GM21447 (cell line): ENCODE data around the gene NEFH.
"Not testable (repeated sequence)": the region's sequence is repeated elsewhere in the genome, so short reads cannot be mapped to it uniquely, and the experiment has no call there.

Experiments used
- ATAC-seq: cut with Tn5 transposase; IDR thresholded peaks from one replicate; pipeline ENCODE4 v1.9.1; 2021; ENCODE audit not compliant: unreplicated experiment

Gene NEFH

GRCh38 chr22:29463629-29464028, 16.4 kb upstream of the NEFH start:
- ATAC-seq = no peak

GRCh38 chr22:29464581-29464980, 15.4 kb upstream of the NEFH start:
- ATAC-seq = no peak

DNA sequence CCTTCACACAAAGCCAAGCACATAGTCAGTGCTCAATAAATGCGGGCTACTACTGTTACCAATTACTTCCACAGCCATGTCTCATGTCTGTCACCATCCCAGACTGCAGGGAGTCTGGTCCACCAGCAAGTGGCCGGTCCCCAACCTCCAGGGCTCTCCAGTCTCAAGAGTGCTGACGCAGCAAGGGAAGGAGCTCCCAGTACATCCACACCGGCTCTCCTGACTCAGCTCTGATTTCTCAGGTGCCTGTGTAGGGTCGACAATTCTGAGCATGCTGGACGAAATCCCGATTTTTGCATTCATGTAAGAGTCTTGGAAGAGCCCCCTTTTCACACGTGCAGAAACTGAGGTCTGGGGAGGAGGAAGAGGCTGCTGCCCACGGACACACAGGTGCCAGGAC, 10.3 kb upstream of the NEFH start:
- no peak for ATAC-seq

GRCh38 chr22:29470159-29470855, 9.7 kb upstream of the NEFH start:
- ATAC-seq = no peak

- ATAC-seq = no peak
Observed at GRCh38 chr22:29473001-29473400, 7.0 kb upstream of the NEFH start.

DNA sequence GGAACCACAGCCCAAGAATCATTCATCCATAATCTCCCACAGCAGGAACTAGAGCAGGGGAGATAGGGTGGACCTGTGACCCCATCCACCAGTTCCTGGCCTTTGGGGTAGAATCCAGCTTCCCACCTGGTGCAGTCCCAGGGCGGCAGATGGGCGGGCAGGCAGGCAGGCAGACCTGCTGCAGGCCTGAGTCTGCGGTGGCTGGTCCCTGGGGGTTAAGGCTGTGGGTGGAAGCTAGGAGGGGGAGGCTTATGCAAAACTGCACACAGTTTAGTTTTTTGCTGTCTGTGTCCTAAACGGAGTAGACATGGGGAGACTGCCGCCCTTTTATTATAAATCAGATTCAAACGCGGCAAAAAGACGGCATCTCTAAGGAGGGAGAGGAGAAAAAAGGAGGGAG, 4.5 kb upstream of the NEFH start:
- ATAC-seq = no peak

DNA sequence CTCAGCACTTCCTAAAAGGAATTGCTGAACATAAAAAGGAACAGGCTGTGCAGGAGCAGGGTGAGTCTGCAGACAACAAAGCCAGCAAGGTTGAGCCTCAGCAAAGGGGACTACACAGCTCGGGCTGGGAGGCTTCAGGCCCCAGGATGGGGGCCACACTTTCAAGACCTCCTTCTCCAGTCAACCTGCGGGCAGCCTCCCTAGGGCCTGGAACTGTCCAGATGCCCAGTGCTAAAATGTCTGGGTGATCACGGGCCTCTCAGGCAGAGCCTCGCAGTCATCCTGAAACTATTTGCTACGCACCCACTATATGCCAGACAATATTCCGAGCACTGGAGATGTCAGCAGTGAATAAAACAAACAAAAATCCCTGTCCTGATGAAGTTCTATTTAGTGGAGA, 3.9 kb upstream of the NEFH start:
- no peak for ATAC-seq

- no peak for ATAC-seq
Observed at GRCh38 chr22:29477723-29478318, 2.2 kb upstream of the NEFH start.

- no peak for ATAC-seq
Observed at GRCh38 chr22:29478326-29479276, 1.4 kb upstream of the NEFH start.

- no peak for ATAC-seq
Observed at GRCh38 chr22:29480262-29480511, 169 bp downstream of the NEFH start.

DNA sequence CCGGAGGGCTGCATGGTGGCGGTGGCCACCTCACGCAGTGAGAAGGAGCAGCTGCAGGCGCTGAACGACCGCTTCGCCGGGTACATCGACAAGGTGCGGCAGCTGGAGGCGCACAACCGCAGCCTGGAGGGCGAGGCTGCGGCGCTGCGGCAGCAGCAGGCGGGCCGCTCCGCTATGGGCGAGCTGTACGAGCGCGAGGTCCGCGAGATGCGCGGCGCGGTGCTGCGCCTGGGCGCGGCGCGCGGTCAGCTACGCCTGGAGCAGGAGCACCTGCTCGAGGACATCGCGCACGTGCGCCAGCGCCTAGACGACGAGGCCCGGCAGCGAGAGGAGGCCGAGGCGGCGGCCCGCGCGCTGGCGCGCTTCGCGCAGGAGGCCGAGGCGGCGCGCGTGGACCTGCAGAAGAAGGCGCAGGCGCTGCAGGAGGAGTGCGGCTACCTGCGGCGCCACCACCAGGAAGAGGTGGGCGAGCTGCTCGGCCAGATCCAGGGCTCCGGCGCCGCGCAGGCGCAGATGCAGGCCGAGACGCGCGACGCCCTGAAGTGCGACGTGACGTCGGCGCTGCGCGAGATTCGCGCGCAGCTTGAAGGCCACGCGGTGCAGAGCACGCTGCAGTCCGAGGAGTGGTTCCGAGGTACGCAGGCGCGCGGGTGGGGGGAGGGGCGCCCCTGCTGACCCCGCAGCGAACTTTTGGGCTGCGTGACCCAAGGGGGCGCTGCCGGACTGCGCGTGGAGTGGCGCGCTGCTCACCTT, 670 bp downstream of the NEFH start:
- ATAC-seq = no peak

DNA sequence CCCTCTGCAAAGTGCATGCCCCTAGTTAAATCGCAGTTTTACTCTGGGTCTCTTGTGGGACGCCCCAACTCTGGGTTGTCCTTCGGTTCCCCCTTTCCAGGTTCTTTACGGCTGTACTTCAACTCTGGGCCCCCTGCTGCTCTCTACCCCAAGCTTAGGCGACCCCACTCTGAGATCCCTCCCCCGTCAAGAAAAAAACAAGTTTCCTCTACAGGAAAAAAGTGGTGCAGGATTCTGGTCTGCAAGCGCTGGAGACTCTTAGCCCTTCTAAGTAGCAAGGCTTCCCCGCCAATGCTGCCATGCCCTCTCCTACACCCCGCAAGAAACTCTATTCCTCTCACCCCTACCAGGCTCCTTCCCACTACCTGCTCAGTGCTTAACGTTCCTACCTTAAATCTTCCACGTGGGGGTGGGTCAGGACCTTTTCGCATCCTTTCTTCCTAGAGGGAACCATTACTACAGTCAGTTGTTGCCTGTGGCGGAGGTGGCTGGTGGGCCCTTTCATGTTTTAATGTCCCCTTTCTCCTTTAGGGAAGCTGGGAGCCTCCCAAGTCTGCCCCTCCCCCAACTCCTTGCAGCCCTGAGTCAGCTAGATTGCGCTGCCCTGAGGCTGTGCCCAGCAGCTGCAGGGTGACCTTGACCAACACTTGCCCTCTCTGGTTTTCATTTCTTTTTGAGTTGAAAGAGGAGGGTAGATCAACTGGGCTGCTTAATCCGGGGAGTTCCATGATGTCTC, 1.4 kb downstream of the NEFH start:
- ATAC-seq = no peak

GRCh38 chr22:29482253-29482652, 2.2 kb downstream of the NEFH start:
- ATAC-seq = no peak

- ATAC-seq = no peak
Observed at GRCh38 chr22:29482726-29483125, 2.7 kb downstream of the NEFH start.

GRCh38 chr22:29483254-29483653, 3.2 kb downstream of the NEFH start:
- ATAC-seq = no peak

GRCh38 chr22:29484642-29485041, 4.6 kb downstream of the NEFH start:
- no peak for ATAC-seq

- ATAC-seq = no peak
Observed at GRCh38 chr22:29485448-29485847, 5.4 kb downstream of the NEFH start.

DNA sequence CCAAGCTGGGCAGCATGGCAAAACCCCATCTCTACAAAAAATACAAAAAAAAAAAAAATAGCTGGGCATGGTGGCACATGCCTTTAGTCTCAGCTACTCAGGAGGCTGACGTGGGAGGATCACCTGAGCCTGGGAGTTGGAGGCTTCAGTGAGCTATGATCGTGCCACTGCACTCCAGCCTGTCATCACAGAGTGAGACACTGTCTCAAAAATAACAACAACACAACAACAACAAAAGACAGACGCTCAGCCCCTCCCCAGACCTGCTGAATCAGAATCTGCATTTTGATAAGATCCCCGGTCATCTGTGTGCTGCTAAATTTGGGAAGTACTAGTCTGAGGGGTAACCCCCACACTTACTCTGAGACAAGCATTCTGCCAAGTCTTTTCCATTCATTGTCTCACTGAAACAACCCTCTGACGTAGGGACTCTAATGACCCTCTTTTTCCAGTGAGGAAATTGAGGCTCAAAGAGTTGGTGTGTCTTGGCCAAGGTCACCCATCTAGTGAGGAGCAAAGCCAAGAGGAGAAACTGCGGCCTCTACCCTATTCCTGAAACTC, 7.5 kb downstream of the NEFH start:
- no peak for ATAC-seq

- ATAC-seq = not testable (repeated sequence)
Observed at GRCh38 chr22:29489127-29489780, 9.2 kb downstream of the NEFH start.

DNA sequence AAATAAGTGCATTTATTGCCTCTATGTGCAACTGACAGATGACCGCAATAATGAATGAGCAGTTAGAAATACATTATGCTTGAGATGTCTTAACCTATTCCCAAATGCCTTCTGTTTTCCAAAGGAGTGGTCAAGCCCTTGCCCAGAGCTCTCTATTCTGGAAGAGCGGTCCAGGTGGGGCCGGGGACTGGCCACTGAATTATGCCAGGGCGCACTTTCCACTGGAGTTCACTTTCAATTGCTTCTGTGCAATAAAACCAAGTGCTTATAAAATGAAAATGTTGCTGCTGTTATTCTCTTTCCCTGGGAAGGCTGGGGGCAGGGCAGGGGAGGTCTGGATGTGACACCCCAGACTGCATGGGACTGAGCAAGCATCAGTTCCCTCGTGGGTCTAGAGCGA, 11.0 kb downstream of the NEFH start:
- ATAC-seq = no peak
